NCI-H1694 treated with DMSO at 0.1 percent for 48 hours (cell line): ENCODE data around the gene ABHD15.
A peak's percentile ranks its signal among the peaks of the same experiment; 100 is the strongest.

Source experiments
- DNase-seq: peaks from one replicate; lab custom pipeline; 2025; lab: John Stamatoyannopoulos, UW

Gene ABHD15

GRCh38 chr17:29595107-29595942 is 28.5 kb upstream of the ABHD15 start:
- DNase-seq, result no peak

- no peak for DNase-seq
Measured at GRCh38 chr17:29594519-29595090, 27.8 kb upstream of the ABHD15 start.

- DNase-seq, result no peak
Measured at GRCh38 chr17:29593591-29594518, 27.0 kb upstream of the ABHD15 start.

- peak; percentile 74 for DNase-seq
Measured at GRCh38 chr17:29592850-29593551, 26.2 kb upstream of the ABHD15 start, which contains the start of gene ANKRD13B. ANKRD13B (plus strand) TSS chr17:29593132; CDS start chr17:29593622, 490 bp downstream.

- peak; percentile 93 for DNase-seq
Measured at GRCh38 chr17:29591737-29592608, 25.1 kb upstream of the ABHD15 start.

GRCh38 chr17:29591146-29591736 is 24.4 kb upstream of the ABHD15 start:
- peak; percentile 93 for DNase-seq

- peak; percentile 67 for DNase-seq
Measured at GRCh38 chr17:29590411-29591145, 23.7 kb upstream of the ABHD15 start.

GRCh38 chr17:29589524-29590410 is 22.9 kb upstream of the ABHD15 start, which contains the start of gene GIT1:
GIT1 (minus strand) TSS chr17:29589648; CDS start chr17:29589378, 270 bp downstream.
- DNase-seq, result peak; percentile 65

GRCh38 chr17:29588562-29589411 is 21.9 kb upstream of the ABHD15 start:
- no peak for DNase-seq

- DNase-seq, result no peak
Measured at GRCh38 chr17:29588017-29588561, 21.3 kb upstream of the ABHD15 start.

- no peak for DNase-seq
Measured at GRCh38 chr17:29587591-29587990, 20.8 kb upstream of the ABHD15 start.

GRCh38 chr17:29586676-29587469 is 20.0 kb upstream of the ABHD15 start:
- DNase-seq, result no peak

GRCh38 chr17:29585080-29585751 is 18.4 kb upstream of the ABHD15 start:
- no peak for DNase-seq

GRCh38 chr17:29584452-29585079 is 17.7 kb upstream of the ABHD15 start:
- DNase-seq, result no peak
